Dermis microvascular lymphatic vessel endothelial cell (primary cell): Measurements from ENCODE around the gene SPEF1. TPM values are rescaled to one million over a fixed set of nuclear protein-coding genes. Genes with fewer than 3 reads are reported as not detected.
"Not testable (repeated sequence)": the region's sequence is repeated elsewhere in the genome, so short reads cannot be mapped to it uniquely, and the experiment has no call there.

Experiments used
- DNase-seq, 2 donors: peaks; one replicate each; pipeline versions ENCODE4 v3.0.0 to v3.0.0-alpha.2; 2010; ENCODE audit warnings: low read depth in 2 of 2
- total RNA-seq: library from RNA; depleted of rRNA; stranded (reverse); fragments of >200 nt; gene quantifications from 2 replicates; pipeline ENCODE4 v1.2.1, GENCODE V29; 2014

The SPEF1 gene
- total RNA-seq, 1 donor from 2014 or later, result under 0.01 TPM

GRCh38 chr20:3789201-3789600 is 8.0 kb upstream of the SPEF1 start:
- DNase-seq, result not testable (repeated sequence)

- no peak for DNase-seq
Measured at GRCh38 chr20:3788685-3789155, 7.5 kb upstream of the SPEF1 start.

GRCh38 chr20:3787324-3788014 is 6.2 kb upstream of the SPEF1 start:
- DNase-seq, result no peak

DNA sequence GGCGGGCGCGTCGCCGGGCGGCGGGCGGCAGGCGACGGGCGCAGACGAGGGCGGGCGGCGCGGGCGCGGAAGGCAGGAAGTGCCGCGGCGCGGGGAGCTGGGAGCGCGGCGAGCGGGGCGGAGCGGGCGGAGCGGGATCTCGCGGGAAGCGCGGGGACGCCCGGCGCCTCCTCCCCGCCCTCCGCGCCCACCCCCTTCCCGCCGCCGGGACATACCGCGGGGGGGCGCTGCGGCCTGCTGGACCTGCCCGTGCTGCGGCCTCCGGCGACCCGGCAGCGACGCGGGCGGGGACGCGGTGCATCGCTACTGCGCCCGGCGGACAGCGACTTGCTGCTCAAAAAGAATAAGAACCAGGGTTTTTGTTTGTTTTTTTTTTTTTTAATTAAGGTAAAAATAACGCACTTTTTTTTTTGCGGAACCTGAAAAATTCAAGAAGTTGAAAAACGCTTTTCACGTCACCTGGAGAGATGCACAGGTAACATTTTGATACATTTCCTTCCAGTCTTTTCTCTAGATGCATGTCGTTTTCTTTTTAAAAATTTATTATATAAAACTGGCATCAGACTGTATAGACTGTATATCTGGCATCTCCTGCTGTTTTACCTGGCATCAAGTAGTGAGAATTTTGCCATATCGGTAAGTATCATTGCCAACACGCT is 5.5 kb upstream of the SPEF1 start, which contains the start of gene CENPB:
Gene CENPB, minus strand, starts transcription at position 76 of the 659 bp plus-strand sequence. CDS start 257 bp downstream, outside the sequence.
- DNase-seq, result peak; percentile 50 to 88

DNA sequence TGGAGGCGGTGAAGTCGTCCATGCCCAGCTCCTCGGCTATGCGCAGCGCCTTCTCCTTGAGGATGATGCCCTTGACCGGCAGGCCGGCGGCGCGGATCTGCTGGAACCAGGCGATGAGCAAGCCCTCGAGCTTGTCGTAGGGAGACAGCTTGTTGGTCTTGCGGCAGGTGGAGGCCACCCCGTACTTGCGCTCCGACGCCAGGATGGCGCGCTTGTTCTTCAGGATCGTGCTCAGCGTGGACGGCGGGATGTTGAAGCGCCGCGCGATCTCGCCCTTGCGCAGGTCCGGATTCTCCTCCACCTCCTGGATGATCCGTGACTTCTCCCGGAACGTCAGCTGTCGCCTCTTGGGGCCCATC is 4.9 kb upstream of the SPEF1 start:
- DNase-seq, result peak in 1 of 2 donors; percentile 71

DNA sequence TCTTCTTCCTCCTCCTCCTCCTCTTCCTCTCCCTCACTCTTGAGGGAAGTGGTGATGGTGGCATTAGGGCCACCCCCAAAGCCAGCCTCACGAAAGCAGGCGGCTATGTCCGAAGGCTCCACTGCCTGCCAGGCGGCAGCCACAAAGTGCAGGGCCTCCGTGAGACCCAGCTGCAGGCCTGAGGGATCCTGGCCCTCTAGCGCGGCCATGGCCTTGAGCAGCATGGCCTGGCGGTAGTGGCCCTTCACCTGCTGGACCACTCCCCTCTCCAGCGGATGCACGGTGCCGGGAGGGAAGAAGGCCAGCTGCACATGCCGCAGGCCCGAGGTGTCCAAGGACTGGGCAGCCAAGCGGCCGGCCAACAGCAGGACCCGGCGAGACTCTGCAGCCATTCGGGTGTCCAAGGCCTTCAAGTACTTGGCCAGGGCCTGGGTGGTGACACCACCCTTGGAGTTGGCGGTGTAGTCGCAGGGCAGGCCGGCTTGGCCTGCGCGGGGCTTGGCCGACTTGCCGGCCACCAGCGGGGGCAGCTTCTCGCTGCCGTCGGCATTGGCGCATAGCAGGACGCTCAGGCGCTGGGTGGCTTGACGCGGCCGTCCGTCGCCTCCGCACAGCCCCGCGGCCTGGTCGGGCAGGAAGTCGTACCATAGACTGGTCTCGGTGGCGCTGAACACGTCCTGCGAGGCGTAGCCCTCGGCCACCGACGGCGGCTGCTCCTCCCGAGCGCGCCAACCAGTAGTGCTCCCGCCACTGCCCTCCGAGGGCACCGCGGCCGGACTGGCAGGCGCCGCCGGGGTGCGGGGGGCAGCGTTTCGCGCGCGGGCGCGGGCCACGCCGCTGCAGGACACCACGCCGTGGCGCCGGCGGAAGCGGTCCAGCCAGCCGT is 4.2 kb upstream of the SPEF1 start:
- DNase-seq, result peak in 1 of 2 donors; percentile 46

- DNase-seq, result no peak
Measured at GRCh38 chr20:3784863-3785239, 3.6 kb upstream of the SPEF1 start.

DNA sequence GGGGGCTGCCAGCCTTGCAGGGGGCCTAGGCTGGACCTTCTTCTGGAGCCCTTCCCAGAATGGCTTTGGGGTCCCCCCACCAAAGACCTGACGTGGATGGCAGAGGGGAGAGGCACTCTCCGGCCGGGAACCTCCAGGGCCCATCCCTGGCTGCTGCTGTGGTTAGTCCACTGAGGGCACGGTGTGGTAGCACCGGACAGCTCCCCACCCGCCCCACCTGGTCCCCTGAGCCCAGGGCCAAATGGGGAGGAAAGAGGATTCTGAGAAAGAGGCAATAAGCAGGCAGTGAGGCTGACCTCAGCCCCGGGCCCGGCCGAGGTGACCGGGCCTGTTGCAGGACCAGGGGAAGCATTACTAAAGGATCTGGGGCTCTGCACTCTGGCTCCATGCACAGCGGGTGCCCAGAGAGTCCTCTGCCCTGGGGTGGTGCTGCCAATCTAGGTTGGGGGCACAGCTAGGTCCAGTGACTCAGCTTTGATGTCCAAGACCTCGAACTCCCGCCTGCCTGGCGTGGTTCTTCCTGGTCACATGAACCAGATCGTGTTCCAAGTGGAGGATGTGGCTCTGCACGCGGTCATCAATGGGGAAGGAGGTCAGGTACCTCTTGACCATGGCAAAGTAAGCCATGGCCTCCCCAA is 3.1 kb upstream of the SPEF1 start:
- DNase-seq, result no peak

DNA sequence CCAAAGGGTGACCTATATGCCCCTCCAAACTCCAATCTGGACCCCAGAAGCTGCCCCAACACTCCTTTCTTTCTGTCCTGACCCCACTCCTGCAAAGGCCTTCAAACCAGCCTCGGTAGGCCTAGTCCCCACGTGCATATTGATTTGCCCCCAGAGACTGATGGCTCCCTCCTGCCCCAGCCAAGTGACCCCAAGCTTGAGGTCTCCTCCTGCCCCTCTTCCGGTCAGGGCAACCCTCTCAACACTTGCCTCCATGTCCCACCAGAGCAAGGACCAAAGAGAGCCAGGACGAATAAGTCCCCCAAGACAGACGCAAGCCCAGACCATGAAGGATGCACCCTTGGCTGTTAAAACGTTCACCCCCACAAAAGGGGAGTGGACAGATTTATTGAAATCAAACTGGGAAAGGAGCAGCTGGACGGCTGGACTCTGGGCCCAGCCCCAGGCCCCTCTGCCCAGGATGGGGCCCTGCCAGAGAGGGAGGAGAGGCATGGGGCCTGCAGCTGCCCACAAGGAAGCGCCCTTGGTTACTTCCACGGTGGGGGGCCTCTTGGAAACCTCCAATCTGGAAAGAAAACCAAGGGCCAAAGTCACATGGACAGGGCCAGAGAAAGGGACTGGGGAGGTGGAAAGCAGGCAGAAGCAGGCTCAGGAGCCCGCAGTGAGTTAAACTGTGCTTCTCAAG is 2.4 kb upstream of the SPEF1 start:
- no peak for DNase-seq

DNA sequence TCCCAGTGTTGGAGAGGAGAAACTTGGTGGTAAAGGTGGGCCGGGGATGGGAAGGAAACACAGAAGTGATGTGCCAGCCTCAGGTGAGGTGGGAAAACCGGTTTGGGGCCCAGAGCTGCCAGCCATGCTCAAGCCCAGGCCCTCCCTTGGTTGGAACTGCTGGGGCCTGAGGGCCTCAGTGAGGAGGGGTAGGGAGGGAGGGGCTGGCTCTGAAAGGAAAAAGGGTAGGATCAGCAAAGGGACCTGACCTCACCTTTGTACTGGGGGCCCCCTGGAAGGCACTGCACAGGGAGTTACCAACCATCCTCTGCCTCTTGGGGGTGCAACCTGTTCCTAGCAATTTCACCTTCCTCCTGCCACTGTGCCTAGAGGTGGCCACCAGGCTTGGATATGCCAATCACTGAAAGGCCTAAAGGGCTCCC is 1.8 kb upstream of the SPEF1 start:
- no peak for DNase-seq

DNA sequence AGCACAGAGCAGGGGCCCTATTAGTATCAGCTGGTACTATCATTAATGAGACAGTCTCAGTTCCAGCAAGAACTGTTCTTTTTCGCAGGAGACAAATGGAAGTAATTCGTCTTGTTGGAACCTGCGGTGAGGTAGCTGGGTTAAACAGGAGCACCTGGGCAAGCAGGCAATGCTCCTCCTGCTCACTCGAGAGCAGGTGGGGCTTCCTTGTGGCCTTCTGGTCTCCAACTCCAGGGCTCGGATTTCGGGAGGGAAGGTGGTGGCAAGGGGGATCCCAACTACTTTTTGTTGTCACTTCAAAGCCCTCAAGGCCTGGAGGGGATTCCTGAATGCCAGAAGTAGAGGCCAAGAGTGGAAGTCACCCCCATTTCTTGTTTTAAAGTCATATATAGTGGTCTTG is 1.3 kb upstream of the SPEF1 start:
- DNase-seq, result no peak

- DNase-seq, result no peak
Measured at GRCh38 chr20:3778976-3779375, 2.3 kb downstream of the SPEF1 start.

- DNase-seq, result peak in 1 of 2 donors; percentile 33
Measured at GRCh38 chr20:3777716-3778629, 3.3 kb downstream of the SPEF1 start.

DNA sequence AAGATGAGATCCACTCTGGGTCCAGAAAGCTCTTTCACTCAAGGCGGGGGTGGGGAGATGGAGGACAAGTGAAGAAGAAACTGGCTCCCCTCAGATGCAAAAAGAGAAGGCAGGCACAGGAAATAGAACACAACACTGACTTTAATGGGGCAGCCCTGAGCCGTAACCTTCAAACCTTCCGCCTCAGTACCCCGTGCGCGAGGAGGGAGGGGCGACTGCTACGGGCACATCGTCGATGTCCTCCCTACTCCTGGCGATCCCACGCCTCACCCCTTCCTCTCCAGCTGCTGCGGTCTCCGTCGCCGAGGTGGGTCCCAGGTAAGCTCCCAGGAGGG is 3.9 kb downstream of the SPEF1 start:
- DNase-seq, result no peak

- no peak for DNase-seq
Measured at GRCh38 chr20:3775457-3776108, 5.7 kb downstream of the SPEF1 start.

DNA sequence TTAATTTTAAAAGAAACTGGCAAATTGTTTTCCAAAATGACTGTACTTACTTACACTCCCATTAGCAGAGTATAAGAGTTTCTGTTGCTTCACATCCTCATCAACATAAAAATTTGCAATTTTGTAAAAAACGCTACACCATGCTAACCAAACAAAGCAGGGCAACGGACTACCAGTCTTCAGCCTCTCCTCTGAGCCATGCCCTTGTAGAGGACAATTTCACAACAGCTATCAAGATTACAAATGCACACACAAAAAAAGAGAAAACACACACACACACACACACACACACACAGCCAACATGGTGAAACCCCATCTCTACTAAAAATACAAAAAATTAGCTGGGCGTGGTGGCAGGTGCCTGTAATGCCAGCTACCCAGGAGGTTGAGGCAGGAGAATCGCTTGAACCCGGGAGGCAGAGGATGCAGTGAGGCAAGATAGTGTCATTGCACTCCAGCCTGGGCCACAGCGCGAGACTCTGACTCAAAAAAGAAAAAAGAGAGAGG is 9.6 kb downstream of the SPEF1 start:
- DNase-seq, result no peak

DNA sequence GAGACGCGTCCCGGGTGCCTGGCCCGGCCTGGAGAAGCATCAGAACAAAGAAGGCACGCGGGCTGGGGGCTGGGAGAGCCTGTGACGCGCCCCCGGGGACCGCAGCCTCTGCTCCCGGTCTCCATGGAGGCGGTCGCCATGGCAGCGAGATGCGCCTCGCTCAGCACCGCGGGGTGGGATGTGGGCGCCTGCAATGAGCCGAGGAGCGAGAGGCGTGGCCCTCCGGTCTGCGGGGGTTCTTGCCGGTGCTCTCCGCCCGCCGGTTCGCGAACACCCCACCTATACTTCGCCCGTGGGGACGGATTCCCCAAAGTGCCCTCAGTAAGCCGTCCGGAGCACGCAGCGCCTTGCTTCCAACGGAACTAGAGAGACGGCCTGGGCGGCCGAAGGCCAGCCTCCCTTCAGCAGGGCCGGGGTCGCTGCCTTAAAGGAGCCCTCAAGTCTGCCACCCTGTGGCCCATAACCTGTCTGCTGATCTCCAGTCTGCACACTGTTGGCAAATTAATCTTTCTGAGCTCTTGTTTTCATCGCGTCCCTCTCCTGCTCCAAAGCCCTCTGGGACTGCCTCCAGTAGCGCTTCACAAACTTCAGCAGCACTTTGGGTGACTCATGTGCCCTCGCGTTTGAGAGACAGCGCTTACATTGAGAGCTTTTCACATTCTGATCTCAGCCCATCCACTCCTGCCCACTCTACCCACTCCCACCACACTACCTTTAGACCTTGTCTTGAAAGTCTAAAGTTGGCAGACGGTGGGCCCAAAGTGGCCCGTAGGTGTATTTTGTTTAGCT is 12.7 kb downstream of the SPEF1 start:
- peak in 1 of 2 donors; percentile 79 for DNase-seq
